Spleen (tissue), 7 donors: ENCODE data around the gene JPH2.

Source experiments
- POLR2A ChIP-seq, 3 donors: fragments of 450-650 bp; IDR thresholded peaks; one replicate each; pipeline ENCODE4 v1.5.1; 2017; ENCODE audit warnings: antibody characterized with exemption in 3 of 3, mild to moderate bottlenecking in 1 of 3
- POLR2AphosphoS5 ChIP-seq, 3 donors: sonication (generic); formaldehyde crosslinking; IDR thresholded peaks; one replicate each; pipeline ENCODE4 v1.5.1; 2017; ENCODE audit warnings: antibody characterized with exemption in 3 of 3
- TF ChIP-seq, protein P1 (sequence below), 11 experiments: fragments of 200-600 bp in 7 of 11; fragments of 450-650 bp in 4 of 11; sonication (generic) in 4 of 11; IDR thresholded peaks in 8 of 11; conservative IDR thresholded peaks in 3 of 11; 1 replicate in 7 of 11; 2 replicates in 4 of 11; pipeline versions ENCODE4 v1.4.0 to v1.8.0; 2016 to 2021; ENCODE audit warnings: antibody characterized with exemption in 11 of 11, inconsistent platforms in 4 of 11, mild to moderate bottlenecking in 1 of 11
- donor health status: DM: no; HTN: no; CAD: no; lungs with moderate emphysema.
- donor health status: DM: no; HTN: no; CAD: no.
- donor health status: DM: no; HTN: no; CAD: no.

DNA sequence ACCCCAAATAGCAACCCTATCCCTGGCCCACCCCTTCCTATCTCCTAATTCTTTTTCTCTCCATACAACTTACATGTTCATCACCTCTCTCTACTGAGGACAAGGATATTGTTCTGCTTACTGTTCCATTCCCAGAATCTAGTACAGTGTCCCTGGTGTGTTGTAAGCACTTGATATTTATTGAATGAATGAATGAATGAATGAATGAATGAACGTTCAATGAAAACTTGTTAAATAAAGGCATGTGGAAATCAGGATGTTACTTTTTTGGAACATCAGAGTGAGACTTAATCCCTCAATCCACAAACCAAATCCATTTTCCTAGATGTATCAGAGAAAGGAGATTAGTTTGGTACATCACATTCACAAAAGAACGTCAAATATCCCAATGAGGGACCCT lies 6.8 kb upstream of the JPH2 start:
- TF ChIP-seq, protein P1, sequence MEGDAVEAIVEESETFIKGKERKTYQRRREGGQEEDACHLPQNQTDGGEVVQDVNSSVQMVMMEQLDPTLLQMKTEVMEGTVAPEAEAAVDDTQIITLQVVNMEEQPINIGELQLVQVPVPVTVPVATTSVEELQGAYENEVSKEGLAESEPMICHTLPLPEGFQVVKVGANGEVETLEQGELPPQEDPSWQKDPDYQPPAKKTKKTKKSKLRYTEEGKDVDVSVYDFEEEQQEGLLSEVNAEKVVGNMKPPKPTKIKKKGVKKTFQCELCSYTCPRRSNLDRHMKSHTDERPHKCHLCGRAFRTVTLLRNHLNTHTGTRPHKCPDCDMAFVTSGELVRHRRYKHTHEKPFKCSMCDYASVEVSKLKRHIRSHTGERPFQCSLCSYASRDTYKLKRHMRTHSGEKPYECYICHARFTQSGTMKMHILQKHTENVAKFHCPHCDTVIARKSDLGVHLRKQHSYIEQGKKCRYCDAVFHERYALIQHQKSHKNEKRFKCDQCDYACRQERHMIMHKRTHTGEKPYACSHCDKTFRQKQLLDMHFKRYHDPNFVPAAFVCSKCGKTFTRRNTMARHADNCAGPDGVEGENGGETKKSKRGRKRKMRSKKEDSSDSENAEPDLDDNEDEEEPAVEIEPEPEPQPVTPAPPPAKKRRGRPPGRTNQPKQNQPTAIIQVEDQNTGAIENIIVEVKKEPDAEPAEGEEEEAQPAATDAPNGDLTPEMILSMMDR (IDR thresholded peaks at IDR 0.05 in 8 of 11, conservative IDR thresholded peaks at IDR 0.05 in 3 of 11), result no peak
- TF ChIP-seq POLR2A (IDR thresholded peaks at IDR 0.05) (no peak), POLR2AphosphoS5 (IDR thresholded peaks at IDR 0.05) (no peak)
